Erythroblast (primary cell): ENCODE measurements around the gene CPPED1.
A peak's percentile ranks its signal among the peaks of the same experiment; 100 is the strongest.
"Not testable (repeated sequence)": the region's sequence is repeated elsewhere in the genome, so short reads cannot be mapped to it uniquely, and the experiment has no call there.

Experiments used
- DNase-seq, 2 experiments: peaks; one replicate each; lab custom pipeline; 2025; lab: John Stamatoyannopoulos, UW
- GATA1 ChIP-seq: IDR thresholded peaks from 2 replicates; pipeline ENCODE4 v1.6.1; 2011; ENCODE audit warnings: low read depth, mild to moderate bottlenecking, control low read depth, low read length, moderate library complexity
- POLR2A ChIP-seq: IDR thresholded peaks from 2 replicates; pipeline ENCODE4 v1.6.1; 2011; ENCODE audit warnings: mild to moderate bottlenecking, low read length

Gene CPPED1, protein sequence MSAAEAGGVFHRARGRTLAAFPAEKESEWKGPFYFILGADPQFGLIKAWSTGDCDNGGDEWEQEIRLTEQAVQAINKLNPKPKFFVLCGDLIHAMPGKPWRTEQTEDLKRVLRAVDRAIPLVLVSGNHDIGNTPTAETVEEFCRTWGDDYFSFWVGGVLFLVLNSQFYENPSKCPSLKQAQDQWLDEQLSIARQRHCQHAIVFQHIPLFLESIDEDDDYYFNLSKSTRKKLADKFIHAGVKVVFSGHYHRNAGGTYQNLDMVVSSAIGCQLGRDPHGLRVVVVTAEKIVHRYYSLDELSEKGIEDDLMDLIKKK

DNA sequence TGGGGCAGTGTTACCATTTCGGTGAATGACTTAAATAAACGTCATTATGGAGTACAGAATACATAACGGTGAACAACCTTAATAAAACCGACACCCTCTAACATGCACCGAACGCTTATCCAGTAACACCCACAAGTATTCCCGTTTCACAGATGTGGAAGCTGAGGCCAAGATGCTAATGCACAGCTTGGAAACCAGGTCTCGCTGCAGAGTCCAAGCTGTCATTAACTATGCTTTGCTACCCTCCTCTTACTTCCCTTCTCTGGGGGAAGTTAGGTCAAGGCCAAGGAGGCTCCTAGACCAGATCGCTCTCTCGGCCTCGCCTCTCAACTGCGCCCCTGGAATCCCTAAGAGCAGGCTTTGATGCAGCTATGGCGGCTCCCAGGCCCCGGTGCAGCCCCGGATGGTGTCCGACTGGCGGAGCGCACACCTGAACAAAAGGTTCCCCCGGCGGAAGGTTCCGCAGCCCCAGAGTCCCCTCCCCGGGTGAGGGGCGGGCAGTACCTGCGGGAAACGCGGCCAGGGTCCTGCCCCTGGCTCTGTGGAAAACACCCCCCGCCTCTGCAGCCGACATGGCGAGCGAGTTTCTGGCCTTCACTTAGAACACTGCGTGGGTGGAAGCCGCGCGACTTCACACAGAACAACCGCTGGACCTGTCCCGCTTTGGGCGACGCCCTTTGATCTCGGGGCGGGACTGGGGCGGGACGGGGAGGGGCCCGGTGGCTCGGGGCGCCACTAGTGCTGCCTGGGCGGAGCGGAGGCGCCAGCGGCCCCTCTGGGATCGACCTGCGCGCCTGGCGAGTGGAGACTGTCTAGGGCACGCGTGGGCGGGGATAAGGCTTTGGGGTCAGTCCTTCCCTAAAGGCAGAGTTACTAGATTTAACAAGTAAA lies at the start of gene CPPED1:
Gene CPPED1 (minus strand): TSS at position 685 of the 891 bp plus-strand sequence. CDS start 111 bp downstream, at position 574.
- peak; percentile 94 to 95 for DNase-seq
- TF ChIP-seq GATA1 (no peak), POLR2A (peak; percentile 90)

DNA sequence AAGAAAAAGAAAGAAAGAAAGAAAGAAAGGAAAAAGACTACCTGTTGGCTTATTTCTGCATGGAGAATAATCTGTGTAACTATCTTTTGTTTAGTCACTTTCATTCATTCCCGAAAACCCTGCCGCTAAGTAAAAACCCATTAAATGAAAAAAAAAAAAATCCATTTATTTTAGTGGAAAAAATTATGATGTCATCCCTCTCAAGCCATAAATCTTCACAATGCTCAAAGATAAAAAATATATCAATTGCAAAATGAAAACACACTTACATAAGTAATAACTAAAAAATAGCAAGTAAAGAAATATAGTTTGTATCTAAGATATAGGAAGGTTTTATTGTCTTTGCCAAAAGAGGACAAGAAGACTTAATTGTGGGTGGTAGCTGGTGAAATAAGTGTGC lies 46.5 kb upstream of the CPPED1 start:
- TF ChIP-seq GATA1 = no peak
- TF ChIP-seq POLR2A = no peak
- no peak for DNase-seq

DNA sequence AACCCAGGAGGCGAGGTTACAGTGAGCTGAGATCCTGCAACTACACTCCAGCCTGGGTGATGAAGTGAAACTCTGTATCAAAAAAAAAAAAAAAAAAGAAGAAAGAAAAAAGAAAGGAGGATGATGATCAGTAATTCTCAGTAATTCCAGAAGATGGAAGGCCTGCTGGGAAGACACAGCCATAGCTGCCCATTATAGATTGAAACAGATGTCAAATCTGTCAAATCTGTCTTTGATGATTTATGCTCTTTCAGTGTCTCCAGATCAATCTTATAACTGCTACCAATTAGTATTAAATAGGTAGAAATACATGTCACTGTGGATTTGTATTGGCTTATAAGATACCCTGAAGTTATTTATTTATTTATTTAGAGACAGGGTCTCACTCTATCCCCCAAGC lies 42.9 kb upstream of the CPPED1 start:
- no peak for TF ChIP-seq POLR2A
- no peak for TF ChIP-seq GATA1
- DNase-seq = no peak

DNA sequence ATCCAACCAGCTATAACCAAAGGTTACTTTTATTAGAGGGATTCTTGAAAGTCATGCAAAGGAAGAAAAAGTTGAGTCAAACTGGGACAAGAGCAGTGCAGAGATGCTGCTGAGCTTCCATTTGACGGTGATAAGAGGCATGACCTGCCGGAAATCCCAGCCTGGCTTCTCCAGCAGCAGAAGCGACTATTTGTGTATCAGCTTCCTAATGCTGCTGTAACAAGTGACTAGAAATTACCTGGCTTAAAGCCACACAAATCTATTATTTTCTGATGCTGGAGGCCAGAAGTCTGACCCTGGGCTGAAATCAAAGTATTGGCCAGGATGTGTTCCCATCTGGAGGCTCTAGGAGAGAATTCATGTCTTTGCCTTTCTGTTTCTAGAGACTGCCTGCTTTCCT lies 41.6 kb upstream of the CPPED1 start:
- no peak for TF ChIP-seq POLR2A
- TF ChIP-seq GATA1 = no peak
- DNase-seq = no peak

DNA sequence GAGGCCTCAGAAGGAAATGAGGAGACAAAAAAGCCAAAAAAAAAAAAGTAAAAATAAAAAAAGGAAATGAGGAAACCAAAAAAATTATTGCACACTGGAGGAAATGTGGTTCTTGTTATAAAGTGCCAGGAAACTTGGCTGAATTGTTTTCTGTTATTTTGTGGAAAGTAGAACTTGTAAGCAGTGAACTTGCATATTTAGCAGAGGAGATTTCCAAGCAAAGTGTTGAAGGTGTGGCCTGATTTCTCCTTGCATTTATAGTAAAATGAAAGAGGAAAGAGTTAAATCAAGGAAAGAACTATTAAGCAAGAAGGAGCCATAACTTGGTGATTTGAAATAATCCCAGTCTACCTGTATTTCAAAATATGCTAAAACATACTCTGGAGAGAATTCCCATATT lies 34.1 kb upstream of the CPPED1 start:
- TF ChIP-seq GATA1 = no peak
- TF ChIP-seq POLR2A = no peak
- DNase-seq = no peak

DNA sequence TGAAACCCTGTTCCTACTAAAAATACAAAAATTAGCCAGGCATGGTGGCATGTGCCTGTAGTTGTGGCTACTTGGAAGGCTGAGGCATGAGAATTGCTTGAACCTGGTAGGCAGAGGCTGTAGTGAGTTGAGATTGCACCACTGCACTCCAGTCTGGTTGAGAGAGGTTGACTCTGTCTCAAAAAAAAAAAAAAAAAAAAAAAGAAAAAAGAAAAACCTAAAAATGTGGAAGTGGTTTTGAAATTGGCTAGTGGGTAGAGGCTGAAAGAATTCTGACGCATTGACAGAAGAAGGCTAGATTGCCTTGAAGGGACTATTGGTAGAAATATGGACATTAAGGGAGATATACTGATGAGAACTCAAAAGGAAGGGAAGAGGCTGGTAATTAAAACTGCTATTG lies 33.6 kb upstream of the CPPED1 start:
- no peak for TF ChIP-seq GATA1
- no peak for TF ChIP-seq POLR2A
- no peak for DNase-seq

DNA sequence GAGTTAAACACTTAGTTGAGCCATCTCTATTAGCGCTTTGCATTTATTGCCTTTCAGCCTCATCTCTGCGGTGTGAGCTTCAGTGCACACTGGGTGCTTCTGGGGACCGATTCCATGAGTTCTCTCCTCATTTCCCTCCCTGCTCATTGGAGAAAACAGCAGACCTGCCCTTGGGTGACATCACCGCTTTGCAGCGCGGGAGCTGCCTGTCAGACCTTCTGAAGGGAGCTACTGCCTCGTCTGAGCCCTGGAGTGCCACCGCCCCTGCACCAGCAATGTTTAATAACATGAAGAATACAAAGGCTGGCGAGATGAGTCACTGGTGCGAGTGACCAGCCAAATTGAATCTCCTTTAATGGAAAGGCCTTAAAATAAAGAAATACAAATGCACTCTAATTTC lies 30.2 kb upstream of the CPPED1 start:
- no peak for TF ChIP-seq GATA1
- no peak for TF ChIP-seq POLR2A

DNA sequence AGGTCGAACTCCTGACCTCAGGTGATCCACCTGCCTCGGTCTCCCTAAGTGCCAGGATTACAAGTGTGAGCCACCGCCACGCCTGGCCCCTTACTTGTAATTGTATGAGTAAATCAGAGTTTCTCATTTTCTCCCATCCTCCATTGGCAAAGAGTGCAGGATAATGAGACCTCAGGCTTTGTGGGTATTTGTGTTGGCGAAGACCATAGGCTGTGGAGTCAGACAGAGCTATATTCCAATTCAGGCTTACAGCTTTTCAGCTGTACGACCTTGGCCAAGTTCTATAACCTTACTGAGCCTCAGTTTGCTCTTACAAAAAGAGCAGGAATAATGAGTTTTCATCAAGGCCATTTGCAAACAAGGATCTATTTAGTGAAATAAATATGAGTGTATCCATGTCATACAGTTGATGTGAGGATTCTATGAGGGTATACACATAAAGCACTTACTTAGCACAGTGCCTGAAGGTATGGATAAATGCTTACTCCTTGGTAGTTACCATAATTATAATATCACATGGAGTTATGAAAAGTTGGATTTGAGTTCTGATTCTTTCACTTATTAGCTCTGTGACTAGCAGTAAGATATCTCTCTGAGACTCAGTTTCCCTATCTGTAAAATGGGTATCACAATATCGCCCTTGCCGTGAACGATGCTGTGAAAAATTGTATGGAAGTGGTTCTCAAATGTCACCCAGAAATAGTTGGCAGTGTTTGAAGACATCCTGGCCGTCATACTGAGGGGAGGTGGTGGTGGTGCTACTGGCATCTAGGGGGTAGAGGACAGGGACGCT lies 25.6 kb upstream of the CPPED1 start:
- TF ChIP-seq GATA1 (no peak), POLR2A (no peak)
- DNase-seq = no peak

More for the DNA sequence above, 30.2 kb upstream of the CPPED1 start:
- DNase-seq = no peak

DNA sequence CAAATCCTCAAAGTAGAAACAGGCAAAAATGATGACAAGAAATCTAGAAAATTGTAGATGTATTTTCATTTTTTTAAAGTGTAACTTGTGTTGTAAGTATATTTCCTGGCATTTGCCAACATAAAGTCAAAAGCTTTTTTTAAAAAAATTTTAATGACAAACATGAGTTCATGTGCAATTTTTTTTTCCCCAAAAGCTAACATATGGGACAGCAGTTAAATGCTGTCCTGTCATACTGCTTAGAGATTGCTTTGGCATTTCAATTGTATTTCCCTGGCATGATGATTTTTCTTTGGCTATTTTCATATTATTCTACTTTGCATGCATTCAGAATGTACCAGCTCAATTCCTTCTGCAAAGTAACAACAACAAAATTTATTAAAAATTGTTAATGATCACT lies 24.5 kb upstream of the CPPED1 start:
- no peak for TF ChIP-seq POLR2A
- TF ChIP-seq GATA1 = no peak
- DNase-seq = no peak

DNA sequence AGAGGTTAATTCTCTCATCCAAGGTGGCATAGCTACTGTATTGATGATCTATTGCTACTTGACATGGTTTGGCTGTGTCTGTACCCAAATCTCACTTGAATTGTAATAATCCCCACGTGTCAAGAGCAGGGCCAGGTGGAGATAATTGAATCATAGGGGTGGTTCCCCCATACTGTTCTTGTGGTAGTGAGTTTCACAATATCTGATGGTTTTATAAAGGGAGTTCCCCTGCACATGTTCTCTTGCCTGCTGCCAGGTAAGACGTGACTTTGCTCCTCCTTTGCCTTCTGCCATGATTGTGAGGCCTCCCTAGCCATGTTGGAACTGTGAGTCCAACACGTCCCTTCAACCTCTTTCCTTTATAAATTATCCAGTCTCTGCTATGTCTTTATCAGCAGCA lies 22.9 kb upstream of the CPPED1 start:
- TF ChIP-seq GATA1 (no peak), POLR2A (no peak)
- no peak for DNase-seq

DNA sequence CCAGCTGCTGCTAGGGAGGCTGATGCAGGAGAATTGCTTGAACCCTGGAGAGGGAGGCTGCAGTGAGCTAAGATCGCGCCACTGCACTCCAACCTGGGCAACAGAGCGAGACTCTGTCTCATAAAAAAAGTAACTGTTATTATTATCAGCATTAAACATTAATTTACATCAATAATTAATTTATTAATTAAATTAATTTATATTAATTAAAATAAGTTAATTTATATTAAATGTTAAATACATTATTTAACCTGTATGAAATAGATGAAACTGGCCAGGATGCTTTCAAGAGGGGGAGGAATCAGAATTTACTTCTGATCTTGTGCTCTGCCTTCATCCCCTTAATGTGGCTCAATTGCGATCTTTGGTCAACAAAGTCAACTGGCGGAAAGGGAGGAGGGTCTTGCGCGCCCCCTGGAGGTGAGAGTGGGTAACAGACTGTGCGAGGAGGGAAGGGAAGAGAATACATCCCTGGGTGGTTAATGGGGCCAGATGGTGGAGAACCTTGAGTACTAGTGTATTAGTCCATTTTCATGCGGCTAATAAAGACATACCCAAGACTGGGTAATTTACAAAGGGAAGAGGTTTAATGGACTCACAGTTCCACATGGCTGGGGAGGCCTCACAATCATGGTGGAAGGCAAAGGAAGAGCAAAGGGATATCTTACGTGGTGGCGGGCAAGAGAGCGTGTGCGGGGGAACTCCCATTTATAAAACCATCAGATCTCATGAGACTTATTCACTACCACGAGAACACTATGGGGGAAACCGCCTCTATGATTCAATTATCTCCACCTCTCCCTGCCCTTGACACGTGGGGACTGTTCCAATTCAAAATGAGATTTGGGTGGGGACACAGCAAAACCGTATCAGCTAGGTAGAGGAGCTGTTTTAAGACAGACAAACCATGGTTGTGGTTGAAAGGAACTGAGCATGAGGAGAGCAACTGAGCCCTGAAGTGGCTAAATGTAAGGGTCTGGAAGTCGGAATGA lies 15.7 kb upstream of the CPPED1 start:
- TF ChIP-seq GATA1 (no peak), POLR2A (no peak)
- peak; percentile 69 to 82 for DNase-seq

DNA sequence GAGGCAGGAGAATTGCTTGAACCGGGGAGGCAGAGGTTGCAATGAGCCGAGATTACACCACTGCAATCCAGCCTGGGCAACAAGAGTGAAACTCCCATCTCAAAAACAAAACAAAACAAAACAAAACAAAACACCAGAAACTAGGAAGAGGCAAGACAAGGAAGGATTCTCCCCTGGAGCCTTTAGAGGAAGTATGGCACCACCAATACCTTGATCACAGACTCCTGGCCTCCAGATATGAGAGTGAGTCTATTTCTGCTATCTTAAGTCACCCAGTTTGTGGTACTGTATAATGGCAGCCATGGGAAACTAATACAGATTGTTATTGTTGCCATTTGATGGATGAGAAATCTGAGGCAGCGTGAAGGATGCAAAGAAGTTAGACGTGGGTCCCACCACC lies 14.6 kb upstream of the CPPED1 start:
- DNase-seq = no peak
- TF ChIP-seq GATA1 (no peak), POLR2A (no peak)

DNA sequence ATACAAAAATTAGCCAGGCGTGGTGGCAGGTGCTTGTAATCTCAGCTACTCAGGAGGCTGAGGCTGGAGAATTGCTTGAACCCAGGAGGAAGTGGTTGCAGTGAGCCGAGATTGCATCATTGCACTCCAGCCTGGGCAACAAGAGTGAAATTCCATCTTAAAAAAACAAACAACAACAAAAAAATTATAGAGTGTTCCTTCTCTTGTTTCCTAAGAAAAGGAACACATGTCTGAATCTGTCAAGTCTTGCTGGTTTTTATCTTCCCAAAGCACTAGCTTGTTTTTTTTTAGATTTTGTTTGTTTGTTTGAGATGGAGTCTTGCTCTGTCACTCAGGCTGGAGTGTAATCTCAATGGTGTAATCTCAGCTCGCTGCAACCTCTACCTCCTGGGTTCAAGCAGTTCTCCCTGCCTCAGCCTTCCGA lies 13.1 kb upstream of the CPPED1 start:
- DNase-seq = not testable (repeated sequence)

DNA sequence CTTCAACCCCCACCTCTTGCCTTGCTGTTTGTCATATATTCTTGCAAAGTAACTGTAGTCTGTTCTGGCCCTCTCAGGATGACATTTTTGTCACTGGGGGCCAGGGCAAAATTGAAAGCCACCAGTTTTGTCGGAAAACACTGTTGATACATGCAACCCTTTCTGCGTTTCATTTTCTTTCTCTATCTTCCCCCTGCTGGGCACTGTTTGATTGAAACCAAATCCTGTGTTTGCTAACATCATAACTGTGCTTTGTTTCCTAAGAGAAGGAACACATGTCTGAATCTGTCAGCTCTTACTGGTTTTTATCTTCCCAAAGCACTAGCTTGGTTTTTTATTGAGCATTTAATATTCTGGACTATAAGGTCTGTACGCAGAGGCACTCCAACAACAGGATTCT lies 11.7 kb upstream of the CPPED1 start:
- no peak for DNase-seq
- TF ChIP-seq POLR2A = no peak
- TF ChIP-seq GATA1 = no peak

DNA sequence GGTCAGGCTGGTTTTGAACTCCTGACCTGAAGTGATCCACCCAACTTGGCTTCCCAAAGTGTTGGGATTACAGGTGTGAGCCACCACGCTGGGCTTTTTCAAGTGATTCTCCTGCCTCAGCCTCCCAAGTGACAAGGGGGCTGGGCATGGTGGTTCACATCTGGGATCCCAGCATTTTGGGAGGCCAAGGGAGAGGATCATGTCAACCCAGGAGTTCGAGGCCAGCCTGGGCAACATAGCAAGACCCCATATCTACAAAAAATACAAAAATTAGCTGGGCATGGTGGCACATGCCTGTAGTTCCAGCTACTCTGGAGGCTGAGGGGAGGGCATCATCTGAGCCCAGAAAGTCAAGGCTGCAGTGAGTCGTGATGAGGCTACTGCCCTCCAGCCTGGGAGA lies 10.0 kb upstream of the CPPED1 start:
- DNase-seq = not testable (repeated sequence)

DNA sequence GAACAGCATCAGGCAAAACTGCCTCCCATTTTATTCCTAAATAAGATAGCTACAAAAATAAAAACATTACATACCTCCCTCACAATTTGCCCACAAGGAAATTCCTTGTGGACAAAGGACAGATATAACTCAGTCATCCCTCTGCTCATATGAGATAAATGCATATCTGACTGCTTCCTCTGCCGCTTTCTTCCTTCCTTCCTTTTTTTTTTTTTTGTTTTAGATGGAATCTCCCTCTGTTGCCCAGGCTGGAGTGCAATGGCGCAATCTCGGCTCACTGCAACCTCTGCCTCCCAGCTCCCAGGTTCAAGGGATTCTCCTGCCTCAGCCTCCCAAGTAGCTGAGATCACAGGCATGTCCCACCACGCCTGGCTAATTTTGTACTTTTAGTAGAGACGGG lies 9.6 kb upstream of the CPPED1 start:
- not testable (repeated sequence) for DNase-seq
